Osteocyte (in vitro differentiated cells): ENCODE measurements around the gene CRIP2. TPM values are rescaled to one million over a fixed set of nuclear protein-coding genes. Genes with fewer than 3 reads are reported as not detected.

Experiments
- DNase-seq: peaks from one replicate; pipeline ENCODE4 v3.0.0; 2021; ENCODE audit warnings: mixed read lengths; ENCODE audit not compliant: unreplicated experiment; ENCODE audit errors: extremely low spot score
- H3K27ac Mint-ChIP-seq: one replicate; pipeline ENCODE4 v1.8.0; 2021; ENCODE audit warnings: mild to moderate bottlenecking, mixed read lengths; ENCODE audit not compliant: unreplicated experiment
- H3K27me3 Mint-ChIP-seq: one replicate; pipeline ENCODE4 v1.8.0; 2021; ENCODE audit warnings: mixed read lengths; ENCODE audit not compliant: unreplicated experiment
- H3K36me3 Mint-ChIP-seq: one replicate; pipeline ENCODE4 v1.8.0; 2021; ENCODE audit warnings: mixed read lengths; ENCODE audit not compliant: unreplicated experiment
- H3K4me1 Mint-ChIP-seq: one replicate; pipeline ENCODE4 v1.8.0; 2021; ENCODE audit warnings: mixed read lengths; ENCODE audit not compliant: unreplicated experiment
- H3K4me3 Mint-ChIP-seq: one replicate; pipeline ENCODE4 v1.8.0; 2021; ENCODE audit warnings: mild to moderate bottlenecking, moderate library complexity, mixed read lengths; ENCODE audit not compliant: unreplicated experiment
- H3K9me3 Mint-ChIP-seq: one replicate; pipeline ENCODE4 v1.8.0; 2021; ENCODE audit warnings: mixed read lengths; ENCODE audit not compliant: unreplicated experiment
- total RNA-seq: library from RNA; stranded (reverse); gene quantifications from 2 replicates; pipeline ENCODE4 v1.2.1, GENCODE V29; 2021
- TF ChIP-seq, protein P1 (sequence below): fragments of 200-600 bp; sonication (generic); IDR thresholded peaks from 2 replicates; pipeline ENCODE4 v1.5.0; 2021; ENCODE audit warnings: antibody characterized with exemption, mild to moderate bottlenecking, moderate library complexity

The CRIP2 gene
- total RNA-seq, 1 donor from 2014 or later: 191 TPM

DNA sequence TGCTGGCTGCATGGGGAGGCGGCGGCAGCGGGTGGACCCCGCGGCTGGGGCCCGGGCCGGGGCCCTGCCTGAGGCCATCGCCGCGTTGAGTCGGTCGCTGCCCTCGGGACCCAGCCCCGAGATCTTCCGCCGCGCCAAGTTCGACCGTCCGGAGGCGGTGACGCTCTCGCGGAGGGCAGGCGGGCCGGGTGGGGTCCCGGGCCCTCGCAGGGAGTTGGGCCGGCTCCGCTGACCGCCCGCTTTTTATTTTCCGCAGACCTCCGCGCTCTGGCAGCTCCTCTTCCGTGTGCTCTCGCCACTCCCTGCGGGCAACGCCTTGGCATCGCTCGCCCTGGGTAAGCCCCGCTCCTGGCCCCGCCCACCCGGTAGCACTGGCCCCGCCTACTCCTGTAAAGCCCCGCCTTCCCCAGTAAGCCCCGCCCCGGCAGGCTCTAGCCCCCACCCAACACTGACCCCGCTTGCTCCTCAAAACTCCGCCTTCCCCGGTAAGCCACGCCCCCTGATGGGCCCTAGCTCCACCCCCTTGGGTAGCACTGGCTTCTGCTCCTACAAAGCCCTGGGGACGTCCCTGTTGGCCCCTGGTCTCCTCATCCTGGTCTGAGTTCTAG, 16.8 kb downstream of the CRIP2 start:
- Mint-ChIP-seq H3K4me1 (peaks cover 18% of the 10 kb centered on the region), H3K27me3 (no peaks in the 10 kb centered on the region), H3K9me3 (no peaks in the 10 kb centered on the region), H3K27ac (peak overlapping the region; percentile 91), H3K4me3 (peak overlapping the region; percentile 71), H3K36me3 (no peaks in the 10 kb centered on the region)
- DNase-seq: no peak
- TF ChIP-seq, protein P1, sequence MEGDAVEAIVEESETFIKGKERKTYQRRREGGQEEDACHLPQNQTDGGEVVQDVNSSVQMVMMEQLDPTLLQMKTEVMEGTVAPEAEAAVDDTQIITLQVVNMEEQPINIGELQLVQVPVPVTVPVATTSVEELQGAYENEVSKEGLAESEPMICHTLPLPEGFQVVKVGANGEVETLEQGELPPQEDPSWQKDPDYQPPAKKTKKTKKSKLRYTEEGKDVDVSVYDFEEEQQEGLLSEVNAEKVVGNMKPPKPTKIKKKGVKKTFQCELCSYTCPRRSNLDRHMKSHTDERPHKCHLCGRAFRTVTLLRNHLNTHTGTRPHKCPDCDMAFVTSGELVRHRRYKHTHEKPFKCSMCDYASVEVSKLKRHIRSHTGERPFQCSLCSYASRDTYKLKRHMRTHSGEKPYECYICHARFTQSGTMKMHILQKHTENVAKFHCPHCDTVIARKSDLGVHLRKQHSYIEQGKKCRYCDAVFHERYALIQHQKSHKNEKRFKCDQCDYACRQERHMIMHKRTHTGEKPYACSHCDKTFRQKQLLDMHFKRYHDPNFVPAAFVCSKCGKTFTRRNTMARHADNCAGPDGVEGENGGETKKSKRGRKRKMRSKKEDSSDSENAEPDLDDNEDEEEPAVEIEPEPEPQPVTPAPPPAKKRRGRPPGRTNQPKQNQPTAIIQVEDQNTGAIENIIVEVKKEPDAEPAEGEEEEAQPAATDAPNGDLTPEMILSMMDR: no peak

DNA sequence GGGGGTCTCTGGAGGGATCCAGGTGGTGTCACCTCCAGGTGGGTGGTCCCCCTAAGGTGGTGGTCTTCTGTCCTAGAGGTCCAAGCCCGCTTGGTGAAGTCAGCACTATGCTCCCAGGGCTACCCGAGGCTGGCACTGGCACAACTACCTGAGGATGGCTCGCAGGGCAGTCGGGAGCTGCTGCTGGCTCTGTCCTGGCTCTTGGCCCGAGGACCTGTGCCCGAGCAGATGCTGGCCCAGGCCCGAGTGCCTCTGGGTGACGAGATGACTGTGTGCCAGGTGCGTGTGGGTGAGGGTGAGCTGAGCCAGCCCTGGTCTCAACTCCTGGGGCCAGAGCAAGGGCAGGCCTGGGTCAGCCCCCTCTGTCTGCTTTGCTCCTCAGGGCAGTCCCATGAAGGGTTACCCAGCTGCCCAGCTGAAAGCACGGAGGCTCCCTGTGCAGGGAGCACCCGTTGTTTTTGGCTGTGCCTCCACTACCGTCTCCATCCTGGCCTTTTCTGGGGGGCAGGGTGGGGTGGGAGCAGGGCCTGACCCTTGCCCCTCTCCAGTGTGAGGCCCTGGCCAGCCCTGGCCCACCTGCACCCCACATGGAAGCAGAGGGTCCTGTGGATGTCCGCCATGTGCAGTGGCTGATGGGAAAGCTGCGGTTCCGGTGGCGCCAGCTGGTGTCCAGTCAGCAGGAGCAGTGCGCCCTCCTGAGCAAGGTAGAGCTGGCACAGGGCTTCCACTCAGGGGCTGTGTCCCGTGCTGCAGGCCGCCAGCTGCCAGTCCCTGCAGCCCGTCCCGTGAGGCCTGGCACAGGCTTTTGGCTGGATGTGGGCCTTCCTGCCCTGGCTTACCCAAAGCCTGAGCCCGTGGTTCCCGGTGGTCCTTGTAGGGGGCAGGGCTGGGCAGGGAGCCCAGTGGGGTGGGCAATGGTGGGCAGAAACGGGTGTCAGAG, 17.7 kb downstream of the CRIP2 start:
- no peaks in the 10 kb centered on the region for H3K9me3 Mint-ChIP-seq
- no peaks in the 10 kb centered on the region for H3K27me3 Mint-ChIP-seq
- H3K36me3 Mint-ChIP-seq: no peaks in the 10 kb centered on the region
- H3K4me1 Mint-ChIP-seq: peaks cover 16% of the 10 kb centered on the region
- no peak for DNase-seq
- TF ChIP-seq, protein P1: no peak
- peak overlapping the region; percentile 81 for H3K27ac Mint-ChIP-seq
- peak overlapping the region; percentile 71 for H3K4me3 Mint-ChIP-seq

DNA sequence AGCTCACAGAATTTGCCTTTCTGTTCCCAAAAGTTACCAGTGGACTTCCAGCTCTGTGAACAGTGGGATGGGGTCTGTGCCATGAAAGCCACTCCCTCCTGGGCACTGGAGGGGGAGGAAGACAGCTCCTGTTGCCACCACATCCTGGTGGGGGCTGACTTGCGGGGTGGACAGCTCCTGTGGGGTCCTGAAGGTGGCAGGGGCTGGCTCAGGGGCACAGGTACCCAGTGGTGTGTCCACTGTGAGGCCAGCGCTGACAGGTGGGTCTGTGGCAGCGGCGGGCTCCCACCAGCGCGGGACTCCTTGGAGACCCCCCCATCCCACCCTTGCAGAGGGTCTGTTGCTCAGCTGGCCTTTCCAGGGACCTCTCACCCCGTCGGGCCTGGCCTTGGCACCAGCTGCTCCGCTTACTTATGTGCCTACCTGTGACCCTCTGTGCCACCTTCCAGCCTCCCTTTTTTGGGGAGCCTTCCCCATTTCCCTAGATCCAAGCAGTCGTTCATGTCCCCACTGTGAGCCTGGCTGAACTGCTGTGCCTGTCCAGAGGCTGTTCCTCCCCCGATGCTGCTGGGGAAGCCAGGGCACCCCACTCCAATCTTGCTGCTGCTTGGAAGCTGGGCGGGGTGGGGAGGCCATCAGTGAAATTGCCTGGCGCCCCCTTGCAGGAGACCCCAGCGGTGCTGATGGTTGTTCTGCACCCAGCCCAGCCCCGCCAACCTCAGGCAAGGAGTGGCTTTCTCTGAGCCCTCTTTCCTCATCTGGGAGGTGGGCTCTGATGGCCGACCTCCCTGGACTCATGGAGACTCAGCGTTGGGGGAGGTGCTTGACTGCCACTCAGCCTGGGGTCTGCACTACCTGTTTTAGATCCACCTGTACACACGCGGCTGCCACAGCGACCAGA, 18.6 kb downstream of the CRIP2 start:
- no peak for DNase-seq

DNA sequence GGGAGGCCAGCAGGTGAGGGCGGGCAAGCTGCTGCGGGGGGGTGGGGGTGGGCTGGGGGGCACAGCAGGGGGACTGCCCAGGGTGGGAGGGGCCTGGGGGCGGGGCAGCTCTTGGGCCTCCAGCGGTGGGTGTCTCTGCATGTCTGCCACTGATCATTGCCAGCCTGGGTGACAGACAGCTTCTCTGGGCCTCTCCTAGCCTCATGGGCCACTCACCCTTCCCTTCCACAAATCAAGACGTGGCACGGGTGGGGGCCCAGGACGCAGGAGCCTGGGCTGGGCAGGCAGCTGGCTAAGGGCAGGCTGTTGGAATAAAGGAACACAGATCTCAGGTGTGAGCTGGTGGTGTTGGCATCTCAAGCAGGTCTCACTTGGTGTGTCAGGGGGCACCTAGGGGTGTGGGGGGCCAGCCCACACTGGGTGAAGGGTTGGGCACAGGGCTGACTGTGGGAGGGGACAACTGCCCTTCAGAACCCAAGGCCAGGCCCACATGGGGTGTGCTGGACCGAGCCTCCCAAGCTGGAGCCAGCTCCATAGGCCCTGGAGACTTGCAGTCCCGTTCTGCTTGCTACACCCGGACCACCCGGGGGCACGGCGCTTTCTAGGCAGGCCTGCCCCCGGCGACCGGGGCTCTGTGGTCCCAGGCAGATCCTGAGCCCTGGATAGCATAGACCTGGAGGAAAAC, 19.4 kb downstream of the CRIP2 start:
- H3K4me1 Mint-ChIP-seq: peaks cover 19% of the 10 kb centered on the region
- TF ChIP-seq, protein P1: no peak
- H3K27ac Mint-ChIP-seq: no peak overlapping the region
- no peaks in the 10 kb centered on the region for H3K36me3 Mint-ChIP-seq
- H3K9me3 Mint-ChIP-seq: no peaks in the 10 kb centered on the region
- no peak overlapping the region for H3K4me3 Mint-ChIP-seq
- no peak for DNase-seq
- H3K27me3 Mint-ChIP-seq: no peaks in the 10 kb centered on the region

More for the DNA sequence above, 18.6 kb downstream of the CRIP2 start:
- peaks cover 16% of the 10 kb centered on the region for H3K4me1 Mint-ChIP-seq
- no peaks in the 10 kb centered on the region for H3K36me3 Mint-ChIP-seq
- no peak overlapping the region for H3K27ac Mint-ChIP-seq
- H3K27me3 Mint-ChIP-seq: no peaks in the 10 kb centered on the region
- TF ChIP-seq, protein P1: no peak
- no peaks in the 10 kb centered on the region for H3K9me3 Mint-ChIP-seq
- H3K4me3 Mint-ChIP-seq: no peak overlapping the region
